Endodermal cell (in vitro differentiated cells): ENCODE data around the gene LSM14B. TPM values are rescaled to one million over a fixed set of nuclear protein-coding genes. Genes with fewer than 3 reads are reported as not detected.

ENCODE experiments used
- DNase-seq: peaks from one replicate; pipeline ENCODE4 v3.0.0-alpha.2; 2017
- H3K27ac ChIP-seq: 2 replicates; pipeline ENCODE4 v1.5.1; 2013; ENCODE audit warnings: mild to moderate bottlenecking, low read depth, low read length, moderate library complexity
- H3K27me3 ChIP-seq: 2 replicates; pipeline ENCODE4 v1.6.1; 2013; ENCODE audit warnings: mild to moderate bottlenecking, low read length, moderate library complexity; ENCODE audit not compliant: insufficient read depth, control insufficient read depth, poor library complexity, severe bottlenecking
- H3K36me3 ChIP-seq: 2 replicates; pipeline ENCODE4 v1.7.0; 2013; ENCODE audit warnings: mild to moderate bottlenecking, low read length, moderate library complexity; ENCODE audit not compliant: control insufficient read depth, insufficient read depth
- H3K4me1 ChIP-seq: one replicate; pipeline ENCODE4 v1.7.0; 2013; ENCODE audit warnings: low read length; ENCODE audit not compliant: control insufficient read depth, insufficient read depth
- H3K4me3 ChIP-seq: 2 replicates; pipeline ENCODE4 v1.5.1; 2013; ENCODE audit warnings: mild to moderate bottlenecking, low read length, moderate library complexity
- H3K9ac ChIP-seq: 2 replicates; pipeline ENCODE4 v1.6.1; 2013; ENCODE audit warnings: mild to moderate bottlenecking, low read length, moderate library complexity; ENCODE audit not compliant: poor library complexity, severe bottlenecking; ENCODE audit errors: extremely low read depth
- H3K9me3 ChIP-seq: 2 replicates; pipeline ENCODE4 v1.6.1; 2013; ENCODE audit warnings: mild to moderate bottlenecking, low read length, moderate library complexity; ENCODE audit not compliant: control insufficient read depth
- H3K27ac Mint-ChIP-seq: 2 replicates; pipeline ENCODE4 v1.8.0; 2020; ENCODE audit warnings: mixed read lengths
- H3K27me3 Mint-ChIP-seq: 2 replicates; pipeline ENCODE4 v1.8.0; 2021; ENCODE audit warnings: mild to moderate bottlenecking, mixed read lengths; ENCODE audit not compliant: insufficient read depth
- H3K36me3 Mint-ChIP-seq: 2 replicates; pipeline ENCODE4 v1.8.0; 2020; ENCODE audit warnings: low read depth, mixed read lengths
- H3K4me1 Mint-ChIP-seq: 2 replicates; pipeline ENCODE4 v1.8.0; 2020; ENCODE audit warnings: mixed read lengths
- H3K4me3 Mint-ChIP-seq: 2 replicates; pipeline ENCODE4 v1.8.0; 2020; ENCODE audit warnings: mild to moderate bottlenecking, moderate library complexity, mixed read lengths
- H3K9me3 Mint-ChIP-seq: 2 replicates; pipeline ENCODE4 v1.8.0; 2020; ENCODE audit warnings: mild to moderate bottlenecking, mixed read lengths
- WGBS, 2 experiments: methylation state at CpG; one replicate each; pipeline versions ENCODE4 v1.1.5 to v1.1.7; 2013; ENCODE audit warnings: missing lambda C conversion rate in 2 of 2, mixed read lengths in 1 of 2; ENCODE audit not compliant: insufficient coverage in 1 of 2, insufficient read length in 1 of 2; 5-methylcytosine and 5-hydroxymethylcytosine counted together
- total RNA-seq, 2 donors: library from RNA; stranded (reverse); fragmentation: NEBNext Ultra II Directional in 1 of 2; extraction: Animal tissue kit (Norgen Biotek cat#: 25700) in 1 of 2; gene quantifications; 2 replicates in 1 of 2; 3 replicates in 1 of 2; pipeline ENCODE4 v1.2.1, GENCODE V29; 2021
- TF ChIP-seq, protein P1 (sequence below): fragments of 200-600 bp; sonication (generic); conservative IDR thresholded peaks from 2 replicates; pipeline ENCODE4 v1.5.0; 2021; ENCODE audit warnings: antibody characterized with exemption, mild to moderate bottlenecking

LSM14B gene
- total RNA-seq, 2 donors from 2014 or later: 89.1 to 91.1 TPM

GRCh38 chr20:62116558-62117361 is 5.5 kb upstream of the LSM14B start:
- H3K9me3 Mint-ChIP-seq: peaks cover 7% of the 10 kb centered on the region
- H3K9me3 ChIP-seq: no peaks in the 10 kb centered on the region
- H3K27ac Mint-ChIP-seq: no peak overlapping the region
- no peaks in the 10 kb centered on the region for H3K36me3 ChIP-seq
- no peak for DNase-seq
- H3K36me3 Mint-ChIP-seq: no peaks in the 10 kb centered on the region
- WGBS, 2 experiments: 92 to 96% methylated on average over 27 to 36 of the region's 38 CpGs
- H3K27me3 ChIP-seq: no peaks in the 10 kb centered on the region
- peak overlapping the region; percentile 22 for H3K27ac ChIP-seq
- no peak overlapping the region for H3K9ac ChIP-seq
- TF ChIP-seq, protein P1, sequence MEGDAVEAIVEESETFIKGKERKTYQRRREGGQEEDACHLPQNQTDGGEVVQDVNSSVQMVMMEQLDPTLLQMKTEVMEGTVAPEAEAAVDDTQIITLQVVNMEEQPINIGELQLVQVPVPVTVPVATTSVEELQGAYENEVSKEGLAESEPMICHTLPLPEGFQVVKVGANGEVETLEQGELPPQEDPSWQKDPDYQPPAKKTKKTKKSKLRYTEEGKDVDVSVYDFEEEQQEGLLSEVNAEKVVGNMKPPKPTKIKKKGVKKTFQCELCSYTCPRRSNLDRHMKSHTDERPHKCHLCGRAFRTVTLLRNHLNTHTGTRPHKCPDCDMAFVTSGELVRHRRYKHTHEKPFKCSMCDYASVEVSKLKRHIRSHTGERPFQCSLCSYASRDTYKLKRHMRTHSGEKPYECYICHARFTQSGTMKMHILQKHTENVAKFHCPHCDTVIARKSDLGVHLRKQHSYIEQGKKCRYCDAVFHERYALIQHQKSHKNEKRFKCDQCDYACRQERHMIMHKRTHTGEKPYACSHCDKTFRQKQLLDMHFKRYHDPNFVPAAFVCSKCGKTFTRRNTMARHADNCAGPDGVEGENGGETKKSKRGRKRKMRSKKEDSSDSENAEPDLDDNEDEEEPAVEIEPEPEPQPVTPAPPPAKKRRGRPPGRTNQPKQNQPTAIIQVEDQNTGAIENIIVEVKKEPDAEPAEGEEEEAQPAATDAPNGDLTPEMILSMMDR: no peak
- no peak overlapping the region for H3K4me3 ChIP-seq
- H3K4me1 Mint-ChIP-seq: peaks cover 7% of the 10 kb centered on the region
- peaks cover 22% of the 10 kb centered on the region for H3K27me3 Mint-ChIP-seq
- no peaks in the 10 kb centered on the region for H3K4me1 ChIP-seq
- H3K4me3 Mint-ChIP-seq: no peak overlapping the region

DNA sequence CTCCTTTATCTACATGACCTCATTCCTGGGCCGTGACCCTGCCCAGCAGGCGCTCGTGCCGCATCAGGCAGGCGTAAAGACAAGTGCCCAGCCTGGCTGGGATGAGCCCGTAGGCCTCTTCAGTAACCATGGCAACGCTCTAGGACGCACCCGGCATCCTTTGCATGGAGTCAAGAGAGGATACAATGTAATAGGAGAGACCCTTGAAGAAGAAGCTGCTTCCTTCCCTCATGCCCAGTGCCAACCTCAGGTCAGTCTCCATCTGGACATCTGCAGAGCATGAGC is 5.0 kb upstream of the LSM14B start:
- no peaks in the 10 kb centered on the region for H3K36me3 ChIP-seq
- no peak for DNase-seq
- Mint-ChIP-seq H3K4me3 (no peak overlapping the region), H3K4me1 (peaks cover 7% of the 10 kb centered on the region), H3K9me3 (peaks cover 4% of the 10 kb centered on the region), H3K36me3 (no peaks in the 10 kb centered on the region), H3K27me3 (peaks cover 22% of the 10 kb centered on the region), H3K27ac (no peak overlapping the region)
- no peaks in the 10 kb centered on the region for H3K4me1 ChIP-seq
- no peak overlapping the region for H3K4me3 ChIP-seq
- TF ChIP-seq, protein P1: no peak
- H3K9ac ChIP-seq: no peak overlapping the region
- no peak overlapping the region for H3K27ac ChIP-seq
- H3K27me3 ChIP-seq: no peaks in the 10 kb centered on the region
- no peaks in the 10 kb centered on the region for H3K9me3 ChIP-seq
- WGBS, 2 experiments: 71% methylated on average over 4 to 9 of the region's 9 CpGs

DNA sequence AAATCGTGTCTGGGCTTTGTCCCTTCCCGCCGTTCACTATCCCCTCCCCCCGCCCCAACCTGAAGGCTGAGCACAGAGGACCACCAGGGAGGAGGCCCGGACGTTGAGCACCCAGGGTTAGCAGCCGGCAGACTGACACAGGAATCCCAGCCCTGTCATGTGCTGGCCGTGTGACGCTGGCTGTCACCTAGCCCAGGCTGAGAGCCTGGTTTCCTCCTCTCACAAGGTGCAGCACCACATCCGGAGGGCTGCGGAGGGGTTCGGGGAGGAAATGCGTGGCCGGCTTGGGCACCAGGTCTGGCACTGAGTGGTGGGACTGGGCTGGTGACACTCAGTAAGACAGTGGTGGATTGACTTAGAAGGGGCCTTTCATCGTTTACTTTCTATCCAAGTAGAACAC is 4.6 kb upstream of the LSM14B start:
- 75% methylated on average over 15 of the region's 15 CpGs; no CpG with 5 or more reads in 1 of the 2 experiments for WGBS, 2 experiments
- H3K4me1 ChIP-seq: no peaks in the 10 kb centered on the region
- no peak overlapping the region for H3K4me3 ChIP-seq
- peaks cover 21% of the 10 kb centered on the region for H3K27me3 Mint-ChIP-seq
- no peaks in the 10 kb centered on the region for H3K9me3 ChIP-seq
- no peaks in the 10 kb centered on the region for H3K36me3 ChIP-seq
- DNase-seq: no peak
- no peak overlapping the region for H3K27ac ChIP-seq
- TF ChIP-seq, protein P1: no peak
- H3K9ac ChIP-seq: no peak overlapping the region
- H3K4me3 Mint-ChIP-seq: no peak overlapping the region
- no peaks in the 10 kb centered on the region for H3K27me3 ChIP-seq
- H3K27ac Mint-ChIP-seq: no peak overlapping the region
- H3K4me1 Mint-ChIP-seq: peaks cover 7% of the 10 kb centered on the region
- H3K9me3 Mint-ChIP-seq: peaks cover under 1% of the 10 kb centered on the region
- no peaks in the 10 kb centered on the region for H3K36me3 Mint-ChIP-seq
